ENCODE data around the gene TPD52L3.

The TPD52L3 gene

GRCh38 chr9:6328103-6328502 lies at the start of gene TPD52L3:
TPD52L3 (plus strand) TSS chr9:6328375; CDS start chr9:6328596, 221 bp downstream.
- no peak for DNase-seq

GRCh38 chr9:6301858-6302257 lies 26.3 kb upstream of the TPD52L3 start:
- DNase-seq: no peak

- DNase-seq: no peak
These were observed 25.8 kb upstream of the TPD52L3 start for GRCh38 chr9:6302417-6302816.

DNA sequence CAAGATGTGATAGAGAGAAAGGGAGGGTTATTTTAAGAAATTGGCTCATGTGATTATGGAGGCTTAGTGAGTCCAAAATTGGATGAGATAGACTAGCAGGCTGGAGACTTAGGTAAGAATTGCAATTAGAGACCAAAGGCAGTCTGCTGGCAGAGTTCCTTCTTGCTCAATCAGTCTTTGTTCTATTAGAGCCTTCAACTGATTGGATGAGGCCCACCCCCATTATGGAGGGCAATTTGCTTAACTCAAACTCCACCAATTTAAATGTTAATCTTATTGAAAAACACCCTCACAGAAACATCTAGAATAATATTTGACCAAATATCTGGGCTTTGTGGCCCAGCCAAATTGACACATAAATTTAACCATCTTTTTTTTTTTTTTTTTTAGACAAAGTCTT lies 23.9 kb upstream of the TPD52L3 start:
- DNase-seq: no peak

DNA sequence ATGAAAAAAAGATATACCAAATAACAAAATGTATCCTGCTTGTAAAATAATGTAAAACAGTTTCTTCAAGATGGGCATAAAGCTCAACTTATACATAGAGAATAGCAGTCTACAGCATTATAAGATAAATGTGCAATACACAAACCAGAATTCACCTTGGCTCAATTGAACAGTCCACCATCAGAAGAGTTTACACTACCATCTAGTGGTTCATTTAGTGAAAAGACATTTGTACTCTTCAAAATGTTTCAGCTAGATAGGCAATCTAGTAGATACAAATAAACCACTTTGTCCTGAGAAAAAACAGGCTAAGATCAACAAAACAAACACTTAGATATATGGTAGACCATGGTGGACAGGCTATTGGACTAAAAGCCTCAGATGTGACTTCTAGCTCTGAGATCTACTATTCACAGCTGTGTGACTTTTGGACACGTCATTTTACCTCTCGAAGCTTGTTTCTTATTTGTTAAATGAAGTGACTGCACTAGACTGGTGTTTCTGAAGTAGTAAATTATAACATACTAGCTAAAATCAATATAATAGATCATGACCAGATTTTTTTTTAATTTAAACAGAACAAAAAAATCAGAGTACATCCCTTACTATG lies 22.1 kb upstream of the TPD52L3 start:
- DNase-seq: no peak

- no peak for DNase-seq
These were observed 20.6 kb upstream of the TPD52L3 start for GRCh38 chr9:6307551-6308096.

DNA sequence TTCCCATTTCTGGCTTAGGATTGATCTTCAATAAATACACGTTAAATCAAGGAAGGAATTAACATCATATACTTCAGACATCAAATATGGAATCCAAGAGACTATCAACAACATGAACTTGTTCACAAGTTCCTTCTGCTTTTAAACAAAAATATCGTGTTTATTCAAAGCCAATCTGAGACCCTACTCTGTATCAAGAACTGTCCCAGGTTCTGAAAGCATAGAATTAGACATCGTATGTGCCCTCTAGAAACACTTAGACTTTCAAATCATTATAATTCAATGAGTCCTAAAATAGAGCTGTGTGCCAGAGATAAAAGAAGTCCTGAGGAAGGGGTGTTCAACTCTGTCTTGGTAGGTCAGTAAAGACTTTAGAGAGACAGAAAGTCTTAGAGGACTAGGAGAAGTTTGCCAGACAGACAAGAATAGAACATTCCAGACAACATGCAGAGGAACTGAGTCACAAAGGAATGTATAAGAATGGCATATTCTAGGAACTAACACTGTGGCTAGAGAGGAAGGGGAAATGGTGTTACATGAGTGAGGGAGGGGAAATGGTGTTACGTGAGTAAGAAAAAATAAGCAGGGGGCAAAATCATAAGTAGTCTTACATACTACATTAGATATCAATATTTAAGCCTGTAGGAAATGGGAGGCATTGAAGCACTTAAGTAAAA lies 2.9 kb downstream of the TPD52L3 start:
- no peak for DNase-seq

DNA sequence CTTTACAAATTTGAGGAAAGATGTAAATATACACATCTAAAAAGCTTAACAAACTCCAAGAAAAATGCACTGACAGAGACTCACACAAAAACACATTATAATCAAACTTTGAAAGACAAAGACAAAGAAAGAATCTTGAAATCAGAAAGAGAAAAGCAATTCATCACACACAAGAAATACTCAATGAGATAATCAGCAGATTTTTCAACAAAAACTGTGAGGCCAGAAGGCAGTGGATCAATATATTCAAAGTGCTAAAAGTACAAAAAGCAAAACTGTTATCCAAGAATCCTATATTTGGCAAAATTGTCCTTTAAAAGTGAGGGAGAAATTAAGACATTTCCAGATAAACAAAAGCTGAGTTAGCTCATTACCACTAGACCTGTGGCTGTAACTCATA lies 6.1 kb downstream of the TPD52L3 start:
- DNase-seq: no peak

- DNase-seq: no peak
These were observed 20.6 kb downstream of the TPD52L3 start for GRCh38 chr9:6348766-6349165.

- DNase-seq: no peak
These were observed 23.6 kb downstream of the TPD52L3 start for GRCh38 chr9:6351737-6352136.

GRCh38 chr9:6354072-6354686 lies 26.0 kb downstream of the TPD52L3 start:
- DNase-seq: peak in 1 of 2 donors; percentile 7

DNA sequence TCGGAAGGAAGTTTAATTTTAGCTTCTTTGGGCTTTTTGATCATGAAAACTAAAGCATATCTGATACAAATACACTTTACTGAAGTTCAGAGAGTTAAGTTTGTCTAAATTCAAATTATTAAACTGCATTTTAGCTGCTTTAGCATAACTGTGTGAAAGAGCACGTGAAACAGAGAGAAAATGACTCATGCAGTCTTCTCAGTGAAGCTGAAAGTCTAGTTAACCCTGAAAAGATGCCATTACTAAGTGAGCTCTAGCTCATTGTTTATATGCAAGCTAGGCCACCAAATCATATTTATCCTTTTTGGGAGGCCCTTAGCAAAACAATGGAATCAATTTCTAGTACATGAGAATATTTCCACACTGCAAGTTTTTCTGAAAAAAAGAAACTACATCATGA lies 27.6 kb downstream of the TPD52L3 start:
- DNase-seq: no peak

- DNase-seq: no peak
These were observed 28.3 kb downstream of the TPD52L3 start for GRCh38 chr9:6356441-6356840.

DNA sequence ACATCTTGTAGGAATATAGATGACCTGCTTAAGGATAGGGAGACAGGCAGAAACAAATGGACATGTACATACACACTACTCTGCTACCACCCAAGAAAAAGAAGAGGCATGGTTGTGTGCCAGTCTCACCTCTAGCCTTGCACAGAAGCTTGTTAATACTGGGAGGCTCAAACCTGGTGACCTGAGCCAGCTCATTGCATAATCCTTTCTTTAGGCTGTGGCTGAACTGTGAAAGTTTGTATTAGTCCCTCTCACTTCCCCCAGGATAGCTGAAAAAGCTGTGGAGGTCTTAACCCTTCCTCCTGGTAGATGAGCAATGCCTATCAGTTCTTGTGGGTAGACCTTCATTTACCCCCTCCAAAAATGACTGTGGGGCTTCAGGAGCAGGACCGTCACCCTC lies 28.7 kb downstream of the TPD52L3 start:
- no peak for DNase-seq

- no peak for DNase-seq
These were observed 39.1 kb downstream of the TPD52L3 start for GRCh38 chr9:6367128-6367890.

DNA sequence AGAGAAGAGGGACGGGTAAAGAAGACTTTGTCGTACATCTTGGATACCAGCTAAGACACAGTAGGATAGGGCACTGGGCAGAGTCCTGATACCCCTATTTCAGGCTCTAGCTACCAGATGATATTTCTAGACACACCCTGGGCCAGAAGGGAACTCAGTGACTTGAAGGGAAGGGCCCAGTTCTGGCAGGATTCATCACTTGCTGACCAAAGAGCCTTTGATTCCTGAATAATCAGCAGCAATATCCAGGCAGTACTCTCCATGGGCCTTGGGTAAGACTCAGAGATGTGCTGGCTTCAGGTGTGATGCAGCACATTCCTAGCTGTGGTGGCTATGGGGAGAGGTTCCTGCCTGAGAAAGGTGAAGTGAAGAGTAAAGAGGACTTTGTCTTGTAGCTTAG lies 40.7 kb downstream of the TPD52L3 start:
- no peak for DNase-seq

Data from stimulated activated CD4-positive, alpha-beta T cell treated with anti-CD3 and anti-CD28 coated beads, Interleukin-2, amount 100 ng/mL, for 48 hours (primary cell).